Panc1 (cell line): Measurements from ENCODE around the gene RPL23. TPM values are rescaled to one million over a fixed set of nuclear protein-coding genes. Genes with fewer than 3 reads are reported as not detected.

Source experiments
- ATAC-seq: fragments of 200-7000 bp; cut with Tn5 transposase; 2 replicates; pipeline ENCODE4 v1.9.1; 2020; ENCODE audit warnings: mild to moderate bottlenecking, moderate library complexity
- BruUV-seq: library from RNA; stranded (reverse); fragments of 400-500 nt; replicated peaks from 2 replicates; lab custom pipeline; 2021; lab: Mats Ljungman, UMichigan
- CTCF ChIA-PET: fragments of 300-600 bp; sonication (Branson Sonifier 250); formaldehyde crosslinking; loops from one replicate; lab custom pipeline; 2022; ENCODE audit warnings: antibody characterized with exemption; lab: Charles Lee
- POLR2A ChIA-PET: fragments of 300-600 bp; sonication (Branson Sonifier 250); formaldehyde crosslinking; loops from one replicate; lab custom pipeline; 2022; ENCODE audit warnings: antibody characterized with exemption; lab: Charles Lee
- DNase-seq: peaks from one replicate; pipeline ENCODE4 v3.0.0-alpha.2; 2010; ENCODE audit warnings: low read depth, low spot score
- H3K27ac ChIP-seq: 2 replicates; pipeline ENCODE4 v1.5.1; 2011; ENCODE audit warnings: mild to moderate bottlenecking, low read length, inconsistent platforms
- H3K27me3 ChIP-seq: fragments of 200-500 bp; sonication (Bioruptor generic); 2 replicates; pipeline ENCODE4 v1.6.0; 2014; ENCODE audit warnings: low read length, inconsistent platforms; ENCODE audit not compliant: control insufficient read depth, insufficient read depth
- H3K36me3 ChIP-seq: fragments of 200-500 bp; sonication (Bioruptor generic); 2 replicates; pipeline ENCODE4 v1.5.1; 2014; ENCODE audit warnings: inconsistent platforms, mild to moderate bottlenecking, low read length, moderate library complexity; ENCODE audit not compliant: control insufficient read depth, insufficient read depth
- H3K4me1 ChIP-seq: 2 replicates; pipeline ENCODE4 v1.5.1; 2011; ENCODE audit warnings: inconsistent platforms, mild to moderate bottlenecking, low read length, moderate library complexity; ENCODE audit not compliant: control insufficient read depth, insufficient read depth
- H3K4me3 ChIP-seq, 2 experiments: 2 replicates each; pipeline ENCODE4 v1.5.1; 2011 to 2012; ENCODE audit warnings: low read depth in 2 of 2, low read length in 2 of 2, mild to moderate bottlenecking in 2 of 2, inconsistent platforms in 1 of 2, moderate library complexity in 1 of 2
- H3K9me3 ChIP-seq: fragments of 200-500 bp; sonication (Bioruptor generic); 2 replicates; pipeline ENCODE4 v1.5.1; 2014; ENCODE audit warnings: low read depth, mild to moderate bottlenecking, inconsistent platforms, low read length, moderate library complexity; ENCODE audit not compliant: control insufficient read depth, insufficient read depth
- CTCF ChIP-seq: fragments of 450-650 bp; IDR thresholded peaks from 2 replicates; pipeline ENCODE4 v1.5.1; 2017; ENCODE audit warnings: mild to moderate bottlenecking
- POLR2AphosphoS5 ChIP-seq: IDR thresholded peaks from 2 replicates; pipeline ENCODE4 v1.6.1; 2012; ENCODE audit warnings: mild to moderate bottlenecking, low read depth, low read length, moderate library complexity
- REST ChIP-seq, 2 experiments: IDR thresholded peaks; 2 replicates each; pipeline ENCODE4 v1.6.1; 2011 to 2012; ENCODE audit warnings: low read depth in 2 of 2, control low read depth in 1 of 2, low read length in 1 of 2, mild to moderate bottlenecking in 1 of 2, moderate library complexity in 1 of 2; ENCODE audit not compliant: insufficient read depth in 1 of 2
- SIN3A ChIP-seq: IDR thresholded peaks from 2 replicates; pipeline ENCODE4 v1.6.1; 2012; ENCODE audit warnings: low read depth, mild to moderate bottlenecking, low read length, moderate library complexity, borderline replicate concordance; ENCODE audit not compliant: insufficient read depth
- TCF7L2 ChIP-seq: IDR thresholded peaks from 2 replicates; pipeline ENCODE4 v1.6.1; 2011; ENCODE audit warnings: mild to moderate bottlenecking, low read depth, low read length, inconsistent platforms
- in situ Hi-C: cut with HindIII; loops from 2 replicates; pipeline ENCODE4 v1.10.0; 2016; ENCODE audit warnings: low sequenced_read_pairs, low pct_unique_long_range_greater_than_20kb
- intact Hi-C: fragments of 100-400 bp; cut with micrococcal nuclease; formaldehyde crosslinking; loops from one replicate; pipeline ENCODE4 v1.10.0; 2022; ENCODE audit not compliant: unreplicated experiment
- total RNA-seq: library from RNA; stranded (reverse); gene quantifications from one replicate; pipeline ENCODE4 v1.2.1, GENCODE V29; 2021; ENCODE audit not compliant: unreplicated experiment

The RPL23 gene
- total RNA-seq, 1 experiment from 2014 or later = 649 TPM

GRCh38 chr17:38800237-38800760 lies 53.2 kb downstream of the RPL23 start:
- Histone ChIP-seq H3K4me1 (peaks cover 17% of the 10 kb centered on the region), H3K4me3 (peak overlapping the region; percentile 57 to 58), H3K27me3 (no peaks in the 10 kb centered on the region), H3K36me3 (peaks cover 9% of the 10 kb centered on the region), H3K27ac (peak overlapping the region; percentile 84), H3K9me3 (no peaks in the 10 kb centered on the region)
- in situ Hi-C loops = no loop called here
- CTCF ChIA-PET = interaction anchor here (0.6 kb wide), 1 partner anchor 65 kb away, joined by 4 read pairs; no protein-coding TSS in a partner anchor
- no peak for TF ChIP-seq POLR2AphosphoS5
- no peak for TF ChIP-seq REST (IDR thresholded peaks at IDR 0.05; ENCODE audit: insufficient read depth in 1 of 2, low read depth in 2 of 2, low read length in 1 of 2)
- no peak for TF ChIP-seq TCF7L2
- no peak for TF ChIP-seq SIN3A
- no peak for TF ChIP-seq CTCF
- intact Hi-C loops = no loop called here
- DNase-seq (no peak), ATAC-seq (no peak)
- no TSS peak for BruUV-seq
- POLR2A ChIA-PET = no interaction called here

- TF ChIP-seq POLR2AphosphoS5 (peak; percentile 82), TCF7L2 (no peak), CTCF (no peak), SIN3A (0 out of 2 replicates have a peak, but pooled peaks have one; percentile 13)
- in situ Hi-C loops = no loop called here
- ChIA-PET CTCF (interaction anchor here (0.6 kb wide), 1 partner anchor 65 kb away, joined by 4 read pairs; no protein-coding TSS in a partner anchor), POLR2A (no interaction called here)
- Histone ChIP-seq H3K36me3 (peaks cover 9% of the 10 kb centered on the region), H3K27ac (peak within 1 kb of the TSS; percentile 86), H3K4me1 (peaks cover 17% of the 10 kb centered on the region), H3K4me3 (peak within 1 kb of the TSS; percentile 70 to 78), H3K27me3 (no peaks in the 10 kb centered on the region), H3K9me3 (no peaks in the 10 kb centered on the region)
- peak; percentile 52 for DNase-seq
- BruUV-seq = no TSS peak
- peak; percentile 97 for ATAC-seq
- intact Hi-C loops = no loop called here
Measured at GRCh38 chr17:38799501-38800236, 53.9 kb downstream of the RPL23 start, which contains the start of gene PIP4K2B. TSS of gene PIP4K2B (minus strand) at chr17:38799556. CDS start at chr17:38799424, 132 bp downstream.
